Activated naive CD4-positive, alpha-beta T cell (primary cell): ENCODE measurements around the gene MYL12A.
A peak's percentile ranks its signal among the peaks of the same experiment; 100 is the strongest.
"Not testable (repeated sequence)": the region's sequence is repeated elsewhere in the genome, so short reads cannot be mapped to it uniquely, and the experiment has no call there.

Source experiments
- DNase-seq, 4 experiments: peaks; one replicate each; lab custom pipeline; 2025; lab: John Stamatoyannopoulos, UW

MYL12A gene

DNA sequence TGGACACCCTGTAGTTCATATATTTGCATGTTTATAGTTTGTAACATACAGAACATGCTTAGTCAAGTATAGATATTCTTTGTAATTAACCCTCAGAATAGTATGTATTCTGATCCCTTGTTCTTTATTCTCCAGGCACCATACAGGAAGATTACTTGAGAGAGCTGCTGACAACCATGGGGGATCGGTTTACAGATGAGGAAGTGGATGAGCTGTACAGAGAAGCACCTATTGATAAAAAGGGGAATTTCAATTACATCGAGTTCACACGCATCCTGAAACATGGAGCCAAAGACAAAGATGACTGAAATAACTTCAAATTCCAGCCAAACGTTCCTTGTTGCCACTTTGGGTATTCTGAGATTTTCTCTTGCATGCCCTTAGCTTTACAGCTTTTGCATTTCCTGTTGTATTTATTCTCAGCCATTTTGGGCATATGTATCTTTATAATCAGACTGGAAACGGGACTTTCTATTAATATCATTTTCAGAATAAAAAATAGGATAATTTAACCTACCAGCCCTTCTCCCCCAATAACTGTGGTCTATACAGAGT lies 8.1 kb downstream of the MYL12A start:
- DNase-seq: no peak

DNA sequence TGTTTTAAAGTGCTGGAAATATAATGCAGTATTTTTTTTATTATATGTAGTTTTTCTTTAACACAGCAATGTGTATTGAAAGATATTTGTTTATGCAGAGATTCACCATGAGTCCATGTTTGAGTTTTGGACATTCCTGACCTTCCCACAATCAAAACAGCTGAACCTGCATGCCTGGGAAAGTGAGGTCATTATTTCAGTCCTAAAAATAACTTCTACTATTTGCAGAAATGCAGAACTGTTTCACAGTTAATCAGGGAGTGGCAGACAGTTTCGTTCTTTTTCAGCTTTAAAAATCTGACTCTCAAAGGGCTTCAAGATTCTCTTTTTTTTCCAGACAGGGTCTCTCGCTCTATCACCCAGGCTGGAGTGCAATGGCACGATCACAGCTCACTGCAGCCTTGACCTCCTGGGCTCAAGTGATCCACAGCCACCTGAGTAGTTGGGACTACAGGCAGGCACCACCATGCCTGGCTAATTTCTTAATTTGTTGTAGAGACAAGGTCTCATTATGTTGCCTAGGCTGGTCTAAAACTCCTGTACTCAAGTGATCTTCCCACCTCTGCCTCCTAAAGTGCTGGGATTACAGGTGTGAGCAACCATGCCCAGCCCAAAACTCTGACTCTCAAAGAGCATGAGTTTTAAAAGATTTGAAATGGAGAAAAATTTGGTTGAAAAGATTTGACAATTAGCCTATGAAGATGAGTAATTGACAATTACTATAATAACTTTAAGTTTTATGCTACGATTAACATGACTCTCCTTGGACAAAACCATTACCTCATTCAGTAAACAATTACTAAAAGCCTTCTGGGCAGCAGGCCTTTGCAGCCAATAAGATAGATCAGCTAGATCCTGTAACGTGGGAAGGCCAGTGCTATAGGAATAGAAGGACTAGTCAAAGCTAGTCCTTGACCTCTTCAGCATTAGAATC lies 9.4 kb downstream of the MYL12A start:
- DNase-seq: no peak

DNA sequence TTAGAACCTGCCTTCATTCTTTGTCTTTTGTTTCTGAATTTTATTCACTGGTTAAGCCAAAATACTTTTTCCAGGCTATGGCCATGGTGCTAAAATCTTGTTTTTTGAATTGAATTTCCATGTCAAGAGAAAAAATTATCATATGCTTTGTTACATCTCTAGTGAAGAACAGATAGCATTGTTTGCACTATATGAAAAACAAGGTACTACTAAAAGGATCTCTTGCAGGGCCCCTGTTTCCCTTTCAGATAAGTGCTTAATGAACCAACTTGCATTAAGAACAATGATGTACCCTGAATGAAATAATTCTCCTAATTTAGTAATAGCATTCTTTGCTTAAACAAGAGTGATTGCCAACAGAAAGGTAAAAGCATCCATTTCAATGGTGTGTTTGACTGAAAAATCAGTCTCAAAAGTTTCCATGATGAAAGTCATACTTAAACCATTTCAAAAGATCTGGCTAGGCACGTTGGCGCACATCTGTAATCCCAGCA lies 10.1 kb downstream of the MYL12A start:
- no peak for DNase-seq

DNA sequence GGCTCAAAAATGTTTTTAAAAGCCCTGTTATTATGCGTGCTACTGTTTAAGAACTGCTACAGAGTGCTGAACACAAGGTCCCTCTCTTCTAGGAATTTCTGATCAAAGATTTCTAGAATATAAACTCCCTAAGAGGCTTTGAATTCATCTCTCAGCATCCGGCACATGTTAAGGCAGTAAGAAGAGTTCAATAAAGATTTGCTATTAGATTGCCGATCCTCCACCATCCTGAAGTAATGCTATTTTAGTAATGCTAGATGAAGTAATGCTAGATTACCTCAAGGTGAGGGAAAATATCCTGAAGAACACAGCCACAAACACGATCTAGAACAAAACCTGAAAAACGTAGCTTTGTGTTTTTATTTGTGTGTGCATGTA lies 13.4 kb downstream of the MYL12A start:
- no peak for DNase-seq

DNA sequence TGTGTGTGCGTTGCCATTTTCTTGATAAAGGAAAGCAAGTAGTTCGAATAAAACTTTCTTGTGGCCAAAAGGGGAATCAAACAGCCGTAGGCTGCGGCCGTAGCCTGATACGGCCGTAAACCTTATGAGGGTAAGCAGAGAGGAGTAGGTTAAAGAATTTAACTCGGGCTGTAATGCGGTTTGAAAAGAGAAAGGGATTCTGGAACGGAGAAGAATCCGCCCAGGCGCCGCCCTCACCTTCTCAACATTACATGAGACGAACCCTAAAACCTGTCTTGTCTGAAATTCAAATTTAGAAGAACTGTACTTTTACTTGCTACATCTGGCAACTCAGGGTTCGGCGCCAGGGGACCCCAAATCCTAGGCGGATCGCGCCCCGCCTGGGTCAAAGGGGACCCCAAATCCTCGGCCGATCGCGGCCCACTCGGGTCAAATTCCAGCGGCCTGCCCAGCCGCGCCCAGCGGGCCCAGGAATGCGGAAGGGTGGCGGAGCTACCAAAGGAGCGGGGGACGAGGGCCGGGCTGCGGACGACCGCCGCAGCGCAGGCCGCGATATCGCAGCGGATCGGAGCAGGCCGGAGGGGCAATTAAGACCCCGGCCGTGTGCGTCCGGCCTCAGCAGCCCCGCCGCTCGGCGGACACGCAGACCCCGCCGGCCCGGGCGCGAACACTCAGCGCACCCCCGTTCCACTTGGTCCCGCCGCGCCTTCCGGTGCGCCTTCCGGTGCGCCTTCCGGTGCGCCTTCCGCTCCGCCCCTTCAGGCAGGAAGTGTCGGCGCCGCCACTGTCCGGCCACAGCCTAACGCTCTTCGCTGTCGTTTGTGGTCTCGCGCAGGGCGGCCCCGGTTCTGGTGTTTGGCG lies 14.0 kb downstream of the MYL12A start, which contains the start of gene MYL12B:
Gene MYL12B, plus strand, starts transcription at position 761 of the 861 bp plus-strand sequence. CDS start 10,766 bp downstream, outside the sequence.
- DNase-seq: peak; percentile 45 to 74 (median 56)

DNA sequence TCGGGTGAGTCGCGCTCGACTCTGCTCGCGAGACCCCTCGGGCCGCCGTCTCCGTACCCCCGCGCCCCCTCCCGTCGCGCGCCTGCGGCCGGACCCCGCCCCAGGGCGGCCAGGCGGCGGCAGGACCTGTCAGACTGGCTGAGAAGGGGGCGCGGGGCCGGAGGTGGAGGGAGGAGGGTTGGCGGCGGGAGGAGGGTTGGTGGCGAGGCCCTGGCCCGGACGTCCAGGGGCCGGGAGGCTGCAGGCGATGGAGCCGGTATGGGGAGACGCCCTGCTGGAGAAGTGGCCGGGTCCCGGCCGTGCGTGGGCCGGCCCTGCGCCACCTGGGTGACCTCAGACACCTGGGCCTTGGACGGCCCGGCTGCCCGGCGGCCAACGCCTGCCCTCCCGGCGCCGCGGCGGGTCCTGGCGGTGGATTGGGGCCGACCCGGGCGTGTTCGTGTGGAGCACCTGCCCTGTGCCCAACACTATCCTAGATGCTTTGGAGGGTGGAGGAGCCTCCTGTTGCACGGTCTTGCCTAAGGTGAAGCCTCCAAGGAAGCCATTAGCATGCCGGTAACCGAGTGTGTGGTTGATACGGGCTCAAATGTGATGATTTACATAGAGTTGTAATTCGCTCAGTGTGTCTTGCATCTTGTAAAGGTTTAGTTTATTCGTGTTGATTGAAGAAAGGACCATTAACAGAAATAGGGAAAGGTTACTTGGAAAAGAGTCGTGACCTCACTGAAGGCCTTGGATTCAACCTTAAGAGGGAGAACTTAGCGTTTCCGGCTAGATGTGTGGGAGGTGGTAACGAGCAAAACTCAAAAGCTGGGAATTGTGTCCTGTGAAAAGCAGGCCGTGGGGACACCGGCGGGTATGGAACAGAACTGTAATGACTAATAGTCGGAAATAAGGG lies 14.9 kb downstream of the MYL12A start:
- peak in 1 of 4 experiments; percentile 11 for DNase-seq

DNA sequence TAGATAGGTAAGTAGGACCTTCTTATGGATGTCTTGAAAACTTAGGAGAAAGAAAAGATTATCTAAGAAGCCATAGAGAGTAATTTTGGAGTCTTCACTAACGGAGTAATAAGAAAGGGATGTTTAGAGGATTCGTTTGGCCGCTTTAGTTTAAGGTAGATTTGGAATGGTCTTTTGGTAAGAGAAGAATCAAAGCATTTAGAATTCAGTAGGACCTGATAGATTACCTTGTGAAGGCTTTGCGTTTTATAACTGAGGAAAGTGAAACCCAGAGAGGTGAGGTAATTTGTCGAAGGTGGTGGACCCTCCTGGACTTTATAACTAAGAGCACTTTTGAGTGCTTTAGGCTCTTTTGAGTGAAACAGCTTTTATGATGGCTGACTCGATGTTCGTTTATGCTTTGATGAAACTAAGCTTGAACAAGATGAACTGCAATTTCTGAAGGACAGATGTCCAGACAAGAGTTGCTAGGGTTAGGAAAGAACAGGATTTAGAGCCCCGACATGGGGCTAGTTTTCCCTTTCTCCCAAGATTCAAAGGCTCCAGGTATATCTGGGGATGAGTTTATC lies 15.6 kb downstream of the MYL12A start:
- no peak for DNase-seq

DNA sequence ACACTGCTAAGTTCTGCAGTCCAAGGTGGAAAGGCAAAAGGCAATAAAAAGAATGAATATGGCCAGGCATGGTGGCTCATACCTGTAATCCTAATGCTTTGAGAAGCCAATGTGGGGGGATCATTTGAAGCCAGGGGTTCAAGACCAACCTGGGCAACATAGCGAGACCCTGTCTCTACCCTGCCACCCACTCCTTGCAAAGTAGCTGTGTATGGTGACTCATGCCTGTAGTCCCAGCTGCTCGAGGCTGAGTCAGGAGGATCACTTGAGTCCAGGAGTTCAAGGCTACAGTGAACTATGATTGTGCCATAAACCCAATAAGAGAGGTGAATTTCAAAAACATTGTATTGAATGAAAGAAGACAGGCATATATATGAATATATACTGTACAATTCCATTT lies 16.8 kb downstream of the MYL12A start:
- DNase-seq: no peak

DNA sequence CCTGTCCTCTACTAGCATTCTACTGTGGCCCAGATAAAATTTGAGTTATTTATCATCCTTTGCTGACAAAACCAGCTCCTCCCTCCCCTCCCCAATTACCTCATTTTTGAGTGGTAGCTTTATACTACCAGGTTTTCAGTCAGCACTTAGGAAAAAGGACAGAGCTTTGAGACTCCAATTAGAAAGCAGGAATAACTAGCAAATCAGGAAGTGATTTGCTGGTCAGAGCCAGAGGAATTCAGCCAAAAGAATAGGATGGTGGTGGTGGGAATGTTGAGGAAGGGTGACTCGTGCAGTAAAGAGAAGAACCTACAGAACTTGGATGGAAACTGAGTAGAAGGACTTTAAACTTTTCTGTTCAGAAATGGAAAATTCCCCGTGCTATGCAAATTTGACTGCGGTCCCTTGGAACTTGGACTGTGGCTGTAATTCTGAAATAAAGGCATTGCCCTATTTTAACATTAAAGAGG lies 18.0 kb downstream of the MYL12A start:
- DNase-seq: no peak

DNA sequence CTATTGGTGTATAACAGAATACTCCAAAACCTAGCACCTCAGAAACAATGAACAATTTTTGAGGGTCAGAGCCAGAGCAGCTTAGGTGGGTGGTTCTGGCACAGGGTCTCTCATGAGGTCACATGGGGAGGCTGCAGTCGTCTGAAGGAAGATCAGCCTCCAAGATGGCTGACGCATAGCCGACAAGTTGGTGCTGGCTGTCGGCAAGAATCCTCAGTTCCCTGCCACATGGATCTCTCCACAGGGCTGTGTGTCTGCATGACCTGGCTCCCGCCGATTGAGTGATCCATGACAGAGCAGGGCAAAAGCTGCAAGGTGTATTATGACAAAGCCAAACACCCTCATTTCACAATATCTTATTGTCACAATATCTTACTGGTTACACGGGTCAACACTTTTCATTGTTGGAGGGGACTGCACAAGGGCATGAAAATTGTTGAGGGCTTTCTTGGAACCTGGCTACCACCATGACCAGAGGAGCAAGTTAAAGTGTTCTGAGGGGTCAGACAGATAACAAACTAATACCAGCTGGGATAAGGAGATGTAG lies 18.5 kb downstream of the MYL12A start:
- no peak for DNase-seq

DNA sequence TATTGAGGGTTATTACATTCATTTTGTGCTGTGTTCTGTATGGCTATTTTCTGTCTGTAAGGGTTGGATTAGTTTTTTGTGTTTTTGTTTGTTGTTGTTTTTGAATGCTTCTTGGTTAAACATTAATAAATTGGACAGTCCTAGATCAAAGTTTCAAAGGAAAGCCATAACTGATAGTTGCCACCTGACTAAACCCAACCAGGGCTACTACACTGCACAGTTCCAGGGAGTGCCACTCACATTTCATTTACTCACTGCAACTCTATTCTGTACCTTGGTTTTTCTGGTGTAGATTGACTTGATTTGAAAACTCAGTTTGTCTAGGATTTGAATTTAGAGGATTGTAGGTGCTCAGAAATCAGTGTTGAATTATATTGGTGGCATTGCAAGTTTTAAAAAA lies 20.7 kb downstream of the MYL12A start:
- no peak for DNase-seq

DNA sequence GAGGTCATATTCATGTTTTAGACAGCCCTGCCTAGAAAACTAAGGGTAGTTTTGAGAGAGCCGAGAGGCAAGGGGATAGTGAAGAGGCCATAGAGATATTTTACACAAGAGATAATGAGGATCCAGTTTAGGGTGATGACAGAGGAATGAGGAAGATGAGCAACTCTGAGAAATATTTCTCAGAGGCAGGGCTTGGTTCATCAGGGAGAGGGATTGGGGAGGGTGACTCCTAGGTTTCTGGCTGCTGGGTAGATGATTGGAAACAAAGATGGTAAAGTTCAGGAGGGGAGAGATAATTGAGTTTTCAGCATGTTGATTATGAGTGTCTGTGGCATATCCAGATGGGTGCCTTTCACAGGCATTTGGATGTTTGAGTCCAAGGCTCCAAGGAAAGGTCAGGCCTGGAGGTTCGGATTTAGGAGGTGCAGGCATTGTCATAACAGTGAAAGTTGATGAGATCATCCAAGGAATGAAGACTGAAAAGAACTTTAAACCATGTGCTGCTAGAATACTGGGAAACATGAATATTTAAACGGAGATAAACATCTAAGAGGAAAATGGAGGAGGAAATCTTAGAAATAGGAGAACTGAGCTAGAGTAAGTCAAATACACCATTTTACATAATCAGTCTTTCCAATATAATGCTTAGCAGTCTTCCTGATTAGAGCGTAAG lies 21.8 kb downstream of the MYL12A start:
- no peak for DNase-seq

DNA sequence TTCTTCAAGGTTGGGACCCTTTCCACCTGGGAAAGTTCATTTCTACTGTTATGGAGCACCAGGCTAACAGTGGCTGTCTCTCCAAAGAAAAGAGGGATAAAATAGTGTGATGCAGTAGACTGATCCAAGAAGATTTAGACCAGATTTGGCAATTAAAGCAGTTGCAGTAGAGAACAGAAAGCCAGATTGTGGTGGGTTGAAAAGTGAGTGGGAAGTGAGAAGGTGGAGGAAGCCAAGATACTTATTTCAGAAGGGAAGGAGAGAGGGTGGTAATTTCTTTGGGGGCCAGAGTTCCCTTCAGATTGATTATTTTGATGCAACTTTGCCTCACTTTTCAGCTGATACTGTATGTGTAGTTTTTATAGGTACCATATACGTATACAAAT lies 22.3 kb downstream of the MYL12A start:
- DNase-seq: no peak

DNA sequence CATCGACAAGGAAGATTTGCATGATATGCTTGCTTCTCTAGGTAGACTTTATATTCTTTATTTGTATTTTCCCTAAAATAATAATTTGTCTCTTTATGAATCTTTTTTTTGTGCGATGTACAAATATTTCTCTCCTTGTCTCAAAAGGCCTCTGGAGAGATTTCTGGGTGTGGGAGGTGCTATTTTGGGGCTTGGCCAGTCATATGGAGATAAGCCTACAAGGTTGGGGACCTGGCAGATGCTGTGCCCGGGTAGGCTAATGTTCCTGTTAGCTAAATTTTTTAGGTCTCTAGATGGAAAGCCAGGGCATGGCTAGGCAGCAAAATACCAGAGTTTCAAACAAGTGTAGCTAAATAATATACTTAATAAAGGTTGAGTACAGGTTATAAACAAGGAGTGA lies 25.4 kb downstream of the MYL12A start:
- DNase-seq: no peak

DNA sequence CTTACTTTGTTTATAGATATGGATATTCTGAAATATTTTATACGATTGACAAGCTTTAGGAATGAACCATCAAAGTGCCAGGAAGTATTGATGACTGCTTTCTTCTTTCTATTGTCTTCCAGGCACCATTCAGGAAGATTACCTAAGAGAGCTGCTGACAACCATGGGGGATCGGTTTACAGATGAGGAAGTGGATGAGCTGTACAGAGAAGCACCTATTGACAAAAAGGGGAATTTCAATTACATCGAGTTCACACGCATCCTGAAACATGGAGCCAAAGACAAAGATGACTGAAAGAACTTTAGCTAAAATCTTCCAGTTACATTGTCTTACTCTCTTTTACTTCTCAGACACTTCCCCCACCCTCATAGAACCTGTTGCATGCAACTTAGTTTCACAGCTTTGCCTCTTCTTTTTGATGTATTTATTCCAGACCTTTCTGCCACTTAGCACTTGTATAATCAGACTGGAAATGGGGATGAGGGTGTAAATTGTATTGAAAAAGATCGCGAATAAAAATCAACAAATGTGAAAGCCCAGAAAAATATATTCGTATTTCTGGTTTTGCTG lies 30.1 kb downstream of the MYL12A start:
- not testable (repeated sequence) for DNase-seq

DNA sequence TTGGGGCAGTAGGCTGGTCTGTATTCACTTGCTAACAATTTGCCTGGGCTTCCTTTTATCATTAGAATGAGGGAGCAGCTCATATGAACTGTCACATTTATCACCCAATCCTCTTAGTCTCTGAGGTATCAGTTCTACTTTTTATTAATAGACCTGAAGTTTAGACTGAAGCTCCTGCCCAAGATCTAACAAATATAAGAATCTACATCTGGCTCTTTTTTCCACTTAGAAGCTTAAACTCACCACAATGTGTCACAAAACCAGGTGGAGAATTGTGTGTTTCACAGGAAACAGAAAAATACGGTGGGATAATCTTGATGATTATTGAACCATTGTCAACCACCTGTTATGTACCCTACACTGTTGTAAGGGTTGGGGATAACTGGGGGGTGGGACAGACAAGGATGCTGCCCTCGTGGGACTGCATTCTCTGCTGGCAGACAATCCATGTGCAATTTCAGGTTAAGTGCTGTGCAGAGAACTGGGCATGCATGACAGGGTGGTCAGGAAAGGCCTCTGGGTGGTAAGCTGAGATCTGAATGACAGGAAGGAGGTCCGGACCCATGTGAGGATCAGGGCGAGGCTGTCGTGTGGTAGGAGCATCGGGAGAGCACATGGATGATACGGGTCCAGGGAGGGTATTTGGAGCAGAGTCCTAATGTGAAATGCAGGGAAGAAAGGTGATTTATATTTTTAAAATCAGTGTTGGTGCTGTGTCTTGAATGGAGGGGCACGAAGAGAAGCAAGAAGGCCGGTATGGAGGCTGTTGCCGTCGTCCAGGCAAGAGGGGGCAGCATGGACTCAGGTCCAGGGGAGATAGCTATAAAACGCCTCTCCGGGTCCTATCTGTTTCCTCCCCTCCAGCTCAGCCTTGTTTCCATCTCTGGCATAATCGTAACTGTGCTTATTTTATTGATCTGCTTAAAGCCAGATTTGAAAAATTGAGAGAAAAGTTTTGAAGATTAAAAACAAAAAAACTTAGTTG lies 31.9 kb downstream of the MYL12A start:
- no peak for DNase-seq

DNA sequence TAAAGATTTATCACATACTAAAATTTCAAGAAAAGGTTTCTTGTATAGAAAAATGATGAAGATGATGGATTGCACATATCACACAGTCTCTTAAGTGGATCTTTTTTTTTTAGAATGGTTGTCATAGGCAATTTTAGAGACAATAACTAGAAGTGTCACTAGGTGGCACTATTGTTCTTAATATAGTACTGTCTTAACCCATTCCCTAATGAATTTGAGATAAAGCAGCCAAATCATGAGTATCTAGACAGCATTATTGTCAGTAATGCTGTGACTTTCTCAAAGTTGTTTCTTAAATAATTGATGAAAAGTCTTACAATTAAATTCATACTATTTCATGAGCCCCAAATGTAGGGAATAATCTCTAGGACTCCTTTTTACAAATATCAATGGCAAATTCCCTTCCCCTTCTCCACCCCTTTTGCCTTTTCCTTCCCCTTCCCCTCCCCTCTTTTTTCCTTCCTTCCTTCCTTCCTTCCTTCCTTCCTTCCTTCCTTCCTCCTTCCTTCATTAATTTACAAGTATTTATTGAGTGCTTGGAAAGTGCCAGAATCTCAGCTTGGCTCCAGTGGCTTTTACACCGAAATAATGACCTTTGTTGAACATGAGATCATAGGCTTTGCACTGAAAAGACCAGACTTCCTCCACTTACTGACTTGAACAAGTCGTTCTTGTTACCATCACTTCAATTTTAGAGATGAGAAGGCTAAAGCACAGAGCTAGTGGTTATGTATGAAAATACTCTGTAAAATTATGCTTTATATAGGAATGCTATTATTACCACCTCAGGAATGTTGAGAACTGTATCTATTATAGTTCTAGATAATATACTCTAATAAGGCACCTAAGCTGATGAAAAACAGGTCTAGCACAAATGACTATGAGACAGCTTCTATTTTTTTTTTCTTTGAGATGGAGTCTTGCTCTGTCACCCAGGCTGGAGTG lies 34.1 kb downstream of the MYL12A start:
- DNase-seq: no peak
